ENCODE results near the gene SLC25A52.
"Not testable (repeated sequence)": the region's sequence is repeated elsewhere in the genome, so short reads cannot be mapped to it uniquely, and the experiment has no call there.

- not testable (repeated sequence) for TF ChIP-seq EZH2 (IDR thresholded peaks at IDR 0.05; ENCODE audit: insufficient read depth, low read length); CTCF (IDR thresholded peaks at IDR 0.05; ENCODE audit: insufficient read depth, low read depth, low read length)
These were observed 38.6 kb upstream of the SLC25A52 start for GRCh38 chr18:31799257-31799656.
